NT2/D1 (cell line): ENCODE results near the gene GALNT16.

Experiments used
- SUZ12 ChIP-seq: IDR thresholded peaks from 2 replicates; pipeline ENCODE4 v1.6.1; 2011; ENCODE audit not compliant: insufficient read length, insufficient read depth; ENCODE audit errors: extremely low read depth
- YY1 ChIP-seq: IDR thresholded peaks from 2 replicates; pipeline ENCODE4 v1.6.1; 2011; ENCODE audit not compliant: insufficient read length, insufficient read depth
- ZNF274 ChIP-seq: IDR thresholded peaks from 2 replicates; pipeline ENCODE4 v1.6.1; 2011; ENCODE audit warnings: mild to moderate bottlenecking, low read depth, low read length

DNA sequence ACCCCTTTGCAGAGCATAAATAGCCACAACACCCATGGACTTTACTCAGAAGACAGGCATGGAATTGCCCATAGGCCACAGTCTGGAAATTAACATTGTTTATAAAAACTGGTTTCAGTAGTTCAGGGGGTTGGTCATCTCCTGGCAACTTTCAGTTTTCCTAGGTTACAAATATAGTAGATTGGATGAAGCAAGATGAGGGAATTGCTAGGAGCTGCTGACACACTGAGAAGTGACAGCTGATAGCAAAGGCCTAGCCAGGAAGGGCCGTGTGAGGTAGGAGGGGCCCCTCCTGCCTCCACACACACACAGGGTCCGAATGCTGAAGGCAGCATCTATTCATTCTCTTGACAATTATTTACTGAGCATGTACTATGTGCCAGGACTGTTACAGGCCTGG, 8.3 kb downstream of the GALNT16 start:
- no peak for TF ChIP-seq ZNF274
- TF ChIP-seq SUZ12, result no peak
- TF ChIP-seq YY1, result no peak
